GM19455 (cell line): ENCODE measurements around the gene SRBD1.

ENCODE experiments used
- ATAC-seq: cut with Tn5 transposase; IDR thresholded peaks from one replicate; pipeline ENCODE4 v1.9.1; 2021; ENCODE audit not compliant: unreplicated experiment

SRBD1 gene

GRCh38 chr2:45380131-45380836 is 230.8 kb downstream of the SRBD1 start:
- no peak for ATAC-seq

- no peak for ATAC-seq
Observed at GRCh38 chr2:45379399-45380087, 231.5 kb downstream of the SRBD1 start.

- ATAC-seq, result no peak
Observed at GRCh38 chr2:45373534-45373933, 237.5 kb downstream of the SRBD1 start.

- ATAC-seq, result no peak
Observed at GRCh38 chr2:45370369-45370768, 240.7 kb downstream of the SRBD1 start.

GRCh38 chr2:45368792-45369191 is 242.3 kb downstream of the SRBD1 start:
- no peak for ATAC-seq

- ATAC-seq, result no peak
Observed at GRCh38 chr2:45361666-45362065, 249.4 kb downstream of the SRBD1 start.

- ATAC-seq, result no peak
Observed at GRCh38 chr2:45354776-45355175, 256.3 kb downstream of the SRBD1 start.

GRCh38 chr2:45353879-45354278 is 257.2 kb downstream of the SRBD1 start:
- no peak for ATAC-seq

GRCh38 chr2:45352506-45352905 is 258.6 kb downstream of the SRBD1 start:
- no peak for ATAC-seq

- no peak for ATAC-seq
Observed at GRCh38 chr2:45345331-45346234, 265.5 kb downstream of the SRBD1 start.

GRCh38 chr2:45344502-45344901 is 266.6 kb downstream of the SRBD1 start:
- no peak for ATAC-seq

- ATAC-seq, result no peak
Observed at GRCh38 chr2:45344071-45344470, 267.0 kb downstream of the SRBD1 start.

GRCh38 chr2:45343251-45344017 is 267.6 kb downstream of the SRBD1 start:
- no peak for ATAC-seq

GRCh38 chr2:45340318-45340717 is 270.7 kb downstream of the SRBD1 start:
- ATAC-seq, result no peak

GRCh38 chr2:45339253-45339652 is 271.8 kb downstream of the SRBD1 start:
- no peak for ATAC-seq
